Measurements from ENCODE around the gene SYNGR3. TPM values are rescaled to one million over a fixed set of nuclear protein-coding genes. Genes with fewer than 3 reads are reported as not detected.
"Not testable (repeated sequence)": the region's sequence is repeated elsewhere in the genome, so short reads cannot be mapped to it uniquely, and the experiment has no call there.

SYNGR3 gene
- total RNA-seq, 1 donor from 2014 or later = 2.4 TPM

DNA sequence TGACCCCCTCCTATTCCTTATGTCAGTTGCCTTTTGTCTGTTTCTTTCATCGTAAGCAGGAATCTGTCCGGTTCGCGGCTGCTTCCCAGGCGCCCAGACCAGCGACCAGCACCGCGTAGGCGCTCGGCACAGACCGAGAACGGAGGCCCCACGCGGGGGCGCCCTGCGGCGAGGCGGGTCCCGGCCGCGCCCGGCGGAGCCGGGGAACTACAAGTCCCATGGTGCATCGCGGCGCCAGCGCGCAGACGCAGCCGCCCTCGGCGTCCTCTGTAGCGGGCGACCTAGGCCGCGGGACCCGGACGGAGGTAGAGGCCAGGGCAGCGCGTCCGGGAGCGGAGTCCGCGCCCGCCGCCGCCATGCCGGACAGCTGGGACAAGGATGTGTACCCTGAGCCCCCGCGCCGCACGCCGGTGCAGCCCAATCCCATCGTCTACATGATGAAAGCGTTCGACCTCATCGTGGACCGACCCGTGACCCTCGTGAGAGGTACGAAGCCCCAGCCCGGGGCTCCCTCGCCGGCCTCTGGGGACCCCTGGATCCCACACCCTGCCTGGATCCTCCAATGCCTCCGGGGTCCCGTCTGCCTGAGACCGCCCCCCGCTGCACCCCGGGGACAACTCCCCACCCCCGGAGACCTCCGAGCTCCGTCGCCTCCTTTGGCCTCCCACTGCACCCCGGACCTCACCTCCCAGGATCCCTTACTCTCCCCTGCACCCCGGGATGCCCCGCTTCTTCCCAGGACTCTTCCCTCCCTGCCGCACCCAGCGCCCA lies 30.3 kb upstream of the SYNGR3 start, which contains the start of gene NDUFB10:
NDUFB10 (plus strand) TSS at position 270 of the 771 bp plus-strand sequence; CDS start at position 357, 87 bp downstream.
- DNase-seq (ENCODE audit: low spot score) = peak; percentile 89

DNA sequence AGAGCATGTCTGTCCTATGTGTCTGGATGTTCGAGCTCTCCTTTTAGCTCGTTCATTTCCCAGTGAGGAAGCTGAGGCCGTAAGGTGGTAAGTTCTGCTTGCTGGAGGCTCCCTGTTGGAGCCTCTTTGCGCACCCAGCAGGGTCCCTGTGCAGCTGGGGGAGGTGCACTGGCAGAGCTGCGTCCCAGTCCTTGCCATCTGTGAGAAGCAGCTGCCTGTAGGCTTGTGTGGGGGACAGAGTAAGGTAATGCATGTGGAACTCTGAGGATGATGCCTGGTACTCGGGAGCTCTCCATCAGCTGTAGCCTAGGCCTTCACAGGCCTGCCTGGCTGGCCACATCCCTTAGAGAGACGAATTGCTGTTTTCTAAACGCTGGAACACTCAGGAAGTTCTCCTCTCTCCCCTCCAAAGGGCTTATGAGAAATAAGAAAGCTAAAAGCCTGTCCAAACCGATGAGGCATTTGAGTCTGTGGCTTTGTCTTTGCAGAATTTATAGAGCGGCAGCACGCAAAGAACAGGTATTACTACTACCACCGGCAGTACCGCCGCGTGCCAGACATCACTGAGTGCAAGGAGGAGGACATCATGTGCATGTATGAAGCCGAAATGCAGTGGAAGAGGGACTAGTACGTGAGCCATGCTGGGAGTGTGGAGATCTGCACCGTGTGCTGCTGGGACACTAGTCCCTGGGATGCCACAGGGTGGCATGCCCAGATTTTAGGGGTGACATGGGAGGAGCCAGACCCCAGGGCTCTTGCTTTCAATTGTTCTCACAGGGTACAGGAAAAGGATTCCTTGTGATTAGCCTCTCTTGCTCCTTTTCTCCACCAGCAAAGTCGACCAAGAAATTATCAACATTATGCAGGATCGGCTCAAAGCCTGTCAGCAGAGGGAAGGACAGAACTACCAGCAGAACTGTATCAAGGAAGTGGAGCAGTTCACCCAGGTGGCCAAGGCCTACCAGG lies 28.8 kb upstream of the SYNGR3 start:
- DNase-seq (ENCODE audit: low spot score) = no peak

DNA sequence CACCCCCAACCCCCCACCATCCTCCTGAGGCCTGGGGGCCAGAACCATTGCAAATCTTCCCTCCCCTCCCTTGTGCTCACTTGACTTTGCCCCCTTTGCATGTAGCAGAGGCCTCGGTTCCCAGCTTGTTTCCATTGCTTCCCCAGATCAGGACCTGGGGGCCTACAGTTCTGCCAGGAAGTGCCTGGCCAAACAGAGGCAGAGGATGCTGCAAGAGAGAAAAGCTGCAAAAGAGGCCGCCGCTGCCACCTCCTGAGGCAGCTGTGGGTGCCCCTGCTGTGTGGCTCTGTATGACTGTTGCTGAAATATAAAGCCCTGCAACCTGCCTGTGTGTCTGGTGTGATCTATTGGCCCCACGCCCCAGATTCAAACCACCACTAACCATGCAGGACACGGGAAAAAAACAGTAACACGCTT lies 28.1 kb upstream of the SYNGR3 start:
- DNase-seq (ENCODE audit: low spot score) = no peak

DNA sequence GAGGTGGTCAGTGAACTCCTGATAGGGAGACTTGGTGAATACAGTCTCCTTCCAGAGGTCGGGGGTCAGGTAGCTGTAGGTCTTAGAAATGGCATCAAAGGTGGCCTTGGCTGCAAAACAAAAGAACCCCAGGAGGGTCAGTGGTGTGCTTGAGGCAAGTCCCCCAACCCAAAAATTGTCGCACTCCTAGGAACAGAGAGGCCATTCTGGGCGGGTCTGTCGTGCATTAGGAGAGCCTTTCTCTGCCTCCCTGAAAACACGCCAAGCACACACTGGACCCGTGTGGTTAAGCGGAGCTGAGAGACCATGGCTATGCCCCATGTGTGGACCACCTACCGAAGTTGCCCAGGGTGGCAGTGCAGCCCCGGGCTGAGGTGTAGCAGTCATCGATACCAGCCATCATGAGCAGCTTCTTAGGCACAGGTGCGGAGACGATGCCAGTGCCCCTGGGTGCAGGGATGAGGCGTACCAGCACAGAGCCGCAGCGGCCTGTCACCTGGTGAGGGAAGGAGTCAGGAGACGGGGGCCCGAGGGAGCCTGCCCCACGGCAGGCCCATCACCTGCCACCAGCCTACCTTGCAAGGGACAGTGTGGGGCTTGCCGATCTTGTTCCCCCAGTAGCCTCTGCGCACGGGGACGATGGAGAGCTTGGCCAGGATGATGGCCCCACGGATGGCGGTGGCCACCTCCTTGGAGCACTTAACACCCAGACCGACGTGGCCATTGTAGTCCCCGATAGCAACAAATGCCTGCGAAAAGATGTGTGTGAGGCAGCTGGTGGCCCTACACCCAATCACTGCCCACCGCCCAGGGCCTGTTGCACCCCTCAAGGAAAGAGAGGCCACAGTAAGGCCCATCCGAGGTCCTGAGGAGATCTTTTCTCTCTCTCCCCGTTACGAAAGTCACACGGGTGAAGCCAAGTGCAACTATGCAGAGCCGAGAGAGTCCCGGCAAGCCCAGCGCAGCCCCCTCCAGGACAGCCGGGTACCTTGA lies 27.3 kb upstream of the SYNGR3 start:
- not testable (repeated sequence) for DNase-seq (ENCODE audit: low spot score)

DNA sequence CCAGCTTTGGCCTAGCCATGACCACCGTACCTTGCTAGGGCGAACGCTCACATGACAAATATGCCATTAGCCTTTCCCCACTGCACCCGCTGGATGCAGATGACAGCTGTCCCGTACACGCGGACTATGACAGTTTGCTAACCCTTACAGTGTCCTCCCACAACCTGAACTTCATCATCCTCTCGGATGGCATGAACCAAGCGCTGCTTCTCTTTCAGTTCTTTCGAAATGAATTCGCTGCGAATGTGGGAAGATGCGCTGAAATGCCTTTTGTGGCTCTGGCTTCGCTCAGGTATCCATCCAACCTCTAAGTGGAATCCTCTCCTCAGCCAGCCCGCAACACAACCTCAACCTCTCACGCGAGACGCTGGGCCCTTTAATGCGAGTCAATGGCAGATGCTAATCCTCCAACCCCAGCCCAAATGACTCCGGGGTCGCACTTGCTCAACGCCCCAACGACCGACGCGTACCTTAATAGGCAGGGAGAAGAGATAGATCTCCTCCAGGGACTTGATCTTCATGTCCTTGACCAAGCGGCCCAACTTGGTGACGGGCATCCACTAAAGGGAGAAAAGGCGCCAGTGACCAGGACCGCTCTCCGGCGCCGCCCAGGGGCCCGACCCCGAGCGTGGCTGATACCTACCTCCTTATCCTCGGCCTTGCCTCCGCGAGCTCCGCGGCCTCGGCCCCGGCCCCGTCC lies 25.8 kb upstream of the SYNGR3 start:
- DNase-seq (ENCODE audit: low spot score) = no peak

GRCh38 chr16:1964506-1965395 lies 25.0 kb upstream of the SYNGR3 start, which contains the start of gene RPS2:
Gene RPS2, minus strand, starts transcription at chr16:1964826. Its CDS starts 201 bp downstream, at chr16:1964625.
- DNase-seq (ENCODE audit: low spot score) = peak; percentile 99

GRCh38 chr16:1965396-1966001 lies 24.3 kb upstream of the SYNGR3 start:
- no peak for DNase-seq (ENCODE audit: low spot score)

- no peak for DNase-seq (ENCODE audit: low spot score)
These were observed 23.3 kb upstream of the SYNGR3 start, which contains the start of gene RNF151 for GRCh38 chr16:1966460-1966859. Gene RNF151, plus strand, starts transcription at chr16:1966856. Its CDS starts 26 bp downstream, at chr16:1966882.

- no peak for DNase-seq (ENCODE audit: low spot score)
These were observed 21.4 kb upstream of the SYNGR3 start for GRCh38 chr16:1968146-1968953.

DNA sequence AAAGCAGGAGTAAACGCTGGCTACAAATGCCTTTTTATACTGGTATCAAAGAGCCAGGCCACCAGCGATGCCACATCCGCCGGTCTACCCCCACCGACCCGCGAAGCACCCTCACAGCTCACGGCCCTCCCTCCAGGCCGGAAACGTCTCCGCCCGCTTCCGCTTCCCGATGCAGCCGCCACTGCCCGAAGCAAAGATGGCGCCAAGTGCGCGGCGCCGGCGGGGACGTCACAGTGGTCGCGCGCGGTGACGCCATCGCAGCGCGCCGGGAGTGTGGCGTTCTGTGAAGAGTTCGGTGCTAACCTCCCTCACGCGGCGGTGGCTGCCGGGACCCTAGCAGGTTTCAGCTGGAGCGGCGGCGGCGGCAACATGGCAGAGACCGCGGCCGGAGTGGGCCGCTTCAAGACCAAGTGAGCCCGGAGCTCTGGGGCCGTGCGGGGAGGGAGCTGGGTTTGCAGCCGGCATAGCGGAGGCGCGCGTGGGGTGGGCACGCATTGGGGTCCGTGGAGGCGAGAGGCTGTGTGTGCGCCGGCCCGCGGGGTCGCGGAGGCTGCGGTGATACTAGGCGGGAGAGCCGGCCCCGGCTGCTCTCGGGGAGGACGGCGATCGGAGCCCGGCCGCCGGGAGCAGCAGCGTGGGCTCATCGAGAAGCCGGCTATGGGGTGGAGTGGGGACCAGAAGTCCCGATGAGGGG lies 17.8 kb upstream of the SYNGR3 start, which contains the start of gene TBL3:
TBL3 (plus strand) TSS at position 258 of the 694 bp plus-strand sequence; CDS start at position 370, 112 bp downstream.
- peak; percentile 96 for DNase-seq (ENCODE audit: low spot score)

GRCh38 chr16:1972490-1972877 lies 17.3 kb upstream of the SYNGR3 start:
- no peak for DNase-seq (ENCODE audit: low spot score)

DNA sequence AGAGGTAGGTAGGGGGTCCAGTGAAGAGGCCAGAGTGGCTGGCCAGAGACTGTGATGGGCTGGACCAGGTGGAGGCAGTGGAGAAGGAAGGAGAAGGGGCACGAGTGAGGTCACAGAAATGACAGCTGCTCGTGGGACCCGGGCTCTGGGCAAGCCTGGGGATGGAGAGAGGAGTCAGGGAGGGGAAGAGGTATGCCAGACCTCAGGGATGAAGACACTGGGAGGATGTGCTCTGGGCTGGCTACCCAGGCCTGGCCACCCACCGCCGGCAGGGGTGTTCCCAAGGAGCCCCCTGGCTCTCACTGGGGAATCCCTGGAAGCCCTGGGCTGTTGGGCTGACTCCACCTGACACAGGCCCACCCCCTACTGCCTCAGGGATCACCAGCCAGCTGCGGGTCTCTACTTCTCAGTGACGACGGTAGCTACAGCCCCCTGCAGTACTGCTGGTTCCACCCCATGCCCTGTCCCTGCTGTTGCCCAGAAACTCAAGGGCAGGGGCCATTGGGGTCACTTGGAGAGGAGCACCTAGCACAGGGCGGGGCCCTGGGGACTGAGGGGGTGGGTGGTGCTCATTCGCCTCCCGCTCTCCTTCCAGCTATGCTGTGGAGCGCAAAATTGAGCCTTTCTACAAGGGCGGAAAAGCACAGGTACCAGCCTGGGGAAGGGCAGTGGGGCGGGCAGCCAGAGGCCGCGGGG lies 16.2 kb upstream of the SYNGR3 start:
- no peak for DNase-seq (ENCODE audit: low spot score)

GRCh38 chr16:1974157-1975070 lies 15.4 kb upstream of the SYNGR3 start:
- DNase-seq (ENCODE audit: low spot score) = no peak

DNA sequence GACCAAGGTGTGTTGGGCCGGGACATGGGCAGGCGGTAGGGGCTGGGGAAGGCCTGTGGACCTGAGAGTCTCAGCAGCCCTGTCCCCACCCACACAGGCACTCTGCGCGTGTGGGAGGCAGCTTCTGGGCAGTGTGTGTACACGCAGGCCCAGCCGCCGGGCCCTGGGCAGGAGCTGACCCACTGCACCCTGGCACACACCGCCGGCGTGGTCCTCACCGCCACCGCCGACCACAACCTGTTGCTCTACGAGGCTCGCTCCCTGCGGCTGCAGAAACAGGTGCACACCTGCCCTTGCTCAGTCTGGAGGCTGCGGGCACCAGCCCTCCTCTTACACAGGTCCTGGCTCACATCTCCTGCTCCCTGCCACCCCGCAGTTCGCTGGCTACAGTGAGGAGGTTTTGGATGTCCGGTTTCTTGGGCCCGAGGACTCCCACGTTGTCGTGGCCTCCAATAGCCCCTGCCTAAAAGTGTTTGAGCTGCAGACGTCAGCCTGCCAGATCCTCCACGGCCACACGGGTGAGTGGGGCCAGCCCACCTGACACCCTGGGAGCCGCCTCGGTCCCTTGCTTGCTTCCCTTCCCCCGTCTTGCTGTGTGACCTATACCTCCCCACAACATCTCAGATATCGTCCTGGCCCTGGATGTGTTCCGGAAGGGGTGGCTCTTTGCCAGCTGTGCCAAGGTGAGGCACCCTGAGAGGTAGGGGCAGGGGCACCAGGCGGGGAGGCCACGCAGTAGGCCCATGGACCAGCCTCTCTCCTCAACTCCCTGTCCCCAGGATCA lies 14.1 kb upstream of the SYNGR3 start:
- DNase-seq (ENCODE audit: low spot score) = no peak

DNA sequence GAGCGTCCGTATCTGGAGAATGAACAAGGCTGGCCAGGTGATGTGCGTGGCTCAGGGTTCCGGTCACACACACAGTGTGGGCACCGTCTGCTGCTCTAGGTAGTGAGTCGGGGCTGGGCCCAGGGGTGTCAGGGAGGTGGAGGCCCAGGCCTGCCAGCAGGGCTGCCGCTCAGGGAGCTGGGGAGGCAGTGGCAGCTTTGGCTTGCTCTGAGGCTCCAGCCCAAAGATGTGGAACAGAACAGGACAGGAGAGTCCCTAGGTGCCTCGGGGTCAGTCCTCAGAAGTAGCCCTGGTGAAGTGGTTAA lies 13.6 kb upstream of the SYNGR3 start:
- DNase-seq (ENCODE audit: low spot score) = no peak

Data from umbilical cord (tissue), 2 donors.